HTR-8/SVneo (cell line): ENCODE results near the gene IDH2.
"Not testable (repeated sequence)": the region's sequence is repeated elsewhere in the genome, so short reads cannot be mapped to it uniquely, and the experiment has no call there.

Source experiments
- DNase-seq: peaks from one replicate; pipeline ENCODE4 v3.0.0; 2011; ENCODE audit warnings: low spot score, mixed read lengths; ENCODE audit not compliant: insufficient read length
- FAIRE-seq: peaks from 2 replicates; lab custom pipeline; 2011; peaks lifted over from hg19 to GRCh38; lab: Jason Lieb, UNC

IDH2 gene

DNA sequence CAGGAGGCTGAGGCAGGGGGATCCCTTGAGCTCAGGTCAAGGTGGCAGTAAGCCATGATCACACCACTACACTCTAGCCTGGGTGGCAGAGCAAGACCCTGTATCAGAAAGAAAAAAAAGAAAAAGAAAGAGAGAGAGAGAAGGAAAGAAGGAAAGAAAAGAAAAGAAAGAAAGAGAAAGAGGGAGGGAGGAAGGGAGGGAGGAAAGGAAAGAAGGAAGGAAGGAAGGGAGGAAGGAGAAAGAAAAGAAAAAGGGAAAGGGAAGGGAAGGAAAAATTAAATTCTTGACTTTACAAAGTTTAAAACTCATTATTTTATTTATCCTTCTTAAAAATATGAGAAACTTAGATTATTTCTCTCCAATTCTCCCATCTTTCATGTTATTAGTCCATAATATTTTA lies 17.1 kb upstream of the IDH2 start:
- no peak for FAIRE-seq
- no peak for DNase-seq

DNA sequence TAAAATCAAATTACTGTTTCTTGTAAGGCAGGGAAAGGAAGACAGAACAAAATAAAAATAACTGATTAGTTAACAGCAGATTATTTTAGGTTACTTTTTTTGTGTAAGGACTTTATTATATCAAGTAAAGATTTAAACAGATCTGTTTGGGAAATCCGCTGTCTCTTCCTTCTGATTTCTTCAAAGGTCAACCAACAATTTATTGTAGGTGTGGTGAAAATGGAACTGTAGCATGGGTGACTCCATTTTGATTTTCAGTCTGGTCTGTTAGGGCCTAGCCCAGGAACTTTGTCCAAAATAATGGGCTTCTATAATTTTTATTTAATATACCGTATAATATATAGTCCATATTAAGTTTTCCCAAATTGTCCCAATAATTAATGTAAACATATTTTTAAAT lies 13.5 kb upstream of the IDH2 start:
- FAIRE-seq (no peak), DNase-seq (no peak)

DNA sequence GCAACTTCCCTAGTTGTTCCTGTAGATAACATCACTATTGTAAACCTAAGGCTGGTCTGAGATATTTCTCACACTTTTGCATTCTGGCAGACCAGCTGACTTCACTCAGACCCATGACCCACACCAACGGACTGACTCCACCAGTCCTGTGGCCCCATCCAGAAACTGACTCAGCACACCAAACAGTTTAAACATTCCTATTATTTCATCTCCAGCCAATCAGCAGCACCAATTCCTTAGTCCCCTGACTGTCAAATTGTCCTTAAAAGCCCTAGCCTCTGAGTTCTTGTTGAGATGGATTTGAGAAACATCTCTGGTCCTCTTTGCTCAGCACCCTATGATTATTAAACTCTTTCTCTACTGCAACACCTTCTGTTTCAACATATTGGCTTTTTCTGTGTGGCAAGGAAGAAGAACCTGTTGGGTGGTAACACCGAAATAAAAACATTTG lies 12.2 kb upstream of the IDH2 start:
- DNase-seq (no peak), FAIRE-seq (no peak)

DNA sequence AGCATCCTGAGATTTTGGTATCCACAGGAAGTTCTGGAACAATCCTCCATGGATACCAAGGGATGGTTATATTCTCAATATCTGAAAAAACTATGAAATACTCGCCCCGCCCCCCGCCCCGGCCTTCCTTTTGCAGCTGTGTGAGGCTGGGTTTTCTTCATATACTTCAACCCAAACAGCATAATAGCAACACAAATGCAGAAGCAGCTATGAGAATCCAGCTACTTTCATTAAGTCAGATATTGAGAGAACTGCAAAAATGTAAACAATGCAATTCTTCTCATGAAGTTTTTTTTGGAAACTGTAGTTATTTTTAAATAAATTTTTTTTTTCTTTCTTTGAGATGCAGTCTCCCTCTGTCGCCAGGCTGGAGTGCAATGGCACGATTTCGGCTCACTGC lies 10.9 kb upstream of the IDH2 start:
- no peak for DNase-seq

DNA sequence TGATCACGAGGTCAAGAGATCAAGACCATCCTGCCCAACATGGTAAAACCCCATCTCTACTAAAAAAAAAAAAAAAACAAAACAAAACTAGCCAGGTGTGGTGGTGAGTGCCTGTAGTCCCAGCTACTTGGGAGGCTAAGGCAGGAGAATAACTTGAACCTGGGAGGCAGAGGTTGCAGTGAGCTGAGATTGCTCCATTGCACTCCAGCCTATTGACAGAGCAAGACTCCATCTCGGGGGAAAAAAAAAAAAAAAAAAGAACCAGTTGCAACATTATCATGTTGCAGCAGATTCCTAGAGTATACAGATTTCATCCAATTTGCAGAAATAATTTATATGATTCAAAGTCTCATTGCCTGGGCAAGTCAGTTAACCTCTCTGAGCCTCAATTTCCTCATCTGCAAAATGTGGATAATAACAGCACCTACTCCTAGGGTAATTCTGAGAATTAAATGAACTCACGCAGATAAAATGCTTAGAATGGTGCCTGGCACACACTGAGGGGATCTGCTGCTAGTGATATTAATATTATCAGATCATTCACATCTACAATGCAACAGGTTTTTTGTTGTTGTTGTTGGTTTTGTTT lies 7.0 kb upstream of the IDH2 start:
- FAIRE-seq, result not testable (repeated sequence)

More for the DNA sequence above, 10.9 kb upstream of the IDH2 start:
- FAIRE-seq, result no peak

GRCh38 chr15:90108038-90108437 lies 5.8 kb upstream of the IDH2 start:
- not testable (repeated sequence) for DNase-seq, FAIRE-seq

More for the DNA sequence above, 7.0 kb upstream of the IDH2 start:
- DNase-seq, result not testable (repeated sequence)

DNA sequence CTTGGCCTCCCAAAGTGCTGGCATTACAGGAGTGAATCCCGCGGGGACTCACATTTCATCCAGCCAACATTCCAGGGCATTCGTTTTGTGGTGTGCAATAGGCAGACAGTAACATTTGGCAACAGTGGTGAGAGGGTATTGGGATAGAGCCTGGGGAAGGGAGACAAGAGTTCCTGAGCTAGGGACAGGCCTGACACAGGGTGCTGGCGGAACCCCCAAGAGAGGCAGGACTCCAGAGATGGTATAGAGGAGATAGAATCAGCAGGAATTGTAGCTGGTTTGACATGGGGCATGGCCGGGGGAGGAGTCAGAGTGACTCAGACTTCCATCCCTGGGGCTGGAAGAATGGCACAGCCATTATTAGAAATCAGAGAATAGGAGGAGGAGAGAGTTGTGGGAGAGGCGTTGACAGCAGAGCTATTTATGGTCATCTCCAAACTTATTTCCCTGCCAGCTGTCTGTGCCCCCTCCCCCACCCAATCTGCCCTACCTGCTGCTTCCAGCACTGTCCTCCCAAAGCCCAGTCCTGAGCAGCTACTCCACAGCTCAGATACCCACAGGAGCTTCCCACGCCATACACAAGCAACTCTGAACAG lies 4.4 kb upstream of the IDH2 start:
- FAIRE-seq (no peak), DNase-seq (peak; percentile 90)

- FAIRE-seq, result no peak
Observed at GRCh38 chr15:90105521-90105920, 3.3 kb upstream of the IDH2 start.

GRCh38 chr15:90104551-90104950 lies 2.3 kb upstream of the IDH2 start:
- FAIRE-seq (no peak), DNase-seq (no peak)

More at GRCh38 chr15:90105521-90105920, 3.3 kb upstream of the IDH2 start:
- no peak for DNase-seq

GRCh38 chr15:90103701-90104329 lies 1.5 kb upstream of the IDH2 start:
- no peak for FAIRE-seq
- DNase-seq, result no peak

DNA sequence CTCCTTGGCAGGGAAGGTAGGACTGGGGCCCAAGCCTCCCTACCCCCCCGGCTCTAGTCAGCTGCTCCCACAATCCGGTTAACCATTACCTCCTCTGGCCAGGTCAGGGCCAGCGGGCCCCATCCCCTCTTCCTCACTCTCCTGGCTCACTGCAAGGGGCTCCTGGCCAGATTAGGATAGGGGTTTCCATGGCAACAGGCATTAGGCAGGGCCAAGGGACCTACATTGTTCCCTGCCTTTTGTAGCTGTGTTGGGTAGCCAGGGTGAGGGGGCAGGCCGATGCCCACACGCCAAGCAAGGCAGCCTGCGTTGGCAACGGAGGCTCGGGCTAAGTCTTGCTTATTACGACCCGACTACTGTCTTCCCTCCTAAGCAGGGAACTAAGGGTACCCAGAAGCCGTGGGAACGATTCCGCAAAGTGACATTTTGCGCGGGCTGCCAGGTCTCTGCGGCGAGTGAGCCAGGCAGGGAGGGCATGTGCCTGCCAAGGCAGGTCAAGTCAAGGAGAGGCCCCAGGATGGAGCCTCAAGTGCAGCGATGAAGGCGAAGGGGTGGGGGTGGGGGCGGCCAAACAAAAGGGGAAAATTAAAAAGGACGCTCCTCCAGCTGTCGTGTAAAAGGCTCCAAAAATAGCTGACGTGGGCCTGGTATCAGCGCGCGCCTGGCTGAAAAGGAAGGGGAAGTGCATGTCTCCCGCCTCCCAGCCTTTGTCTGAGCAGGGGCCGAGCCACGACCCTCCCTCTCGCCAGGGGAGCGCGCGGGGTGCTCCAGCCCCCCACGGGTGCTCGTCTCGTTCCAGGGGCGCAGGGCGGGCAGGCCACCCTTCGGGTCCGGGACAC lies 919 bp downstream of the IDH2 start:
- FAIRE-seq, result no peak

GRCh38 chr15:90099868-90100831 lies 2.1 kb downstream of the IDH2 start:
- DNase-seq (no peak), FAIRE-seq (no peak)

More for the DNA sequence above, 919 bp downstream of the IDH2 start:
- DNase-seq, result no peak

- FAIRE-seq (no peak), DNase-seq (no peak)
Observed at GRCh38 chr15:90099072-90099867, 3.0 kb downstream of the IDH2 start.

GRCh38 chr15:90097475-90097874 lies 4.8 kb downstream of the IDH2 start:
- DNase-seq (no peak), FAIRE-seq (no peak)

- FAIRE-seq (no peak), DNase-seq (no peak)
Observed at GRCh38 chr15:90095521-90095959, 6.7 kb downstream of the IDH2 start.

GRCh38 chr15:90091156-90091931 lies 10.9 kb downstream of the IDH2 start:
- DNase-seq (no peak), FAIRE-seq (no peak)

GRCh38 chr15:90090226-90090848 lies 11.9 kb downstream of the IDH2 start:
- no peak for FAIRE-seq
- DNase-seq, result no peak
